ENCODE results near the gene SRRM2.
A peak's percentile ranks its signal among the peaks of the same experiment; 100 is the strongest.

The SRRM2 gene

GRCh38 chr16:2710021-2710710, 42.3 kb upstream of the SRRM2 start:
- Histone ChIP-seq H3K9ac (ENCODE audit: low read depth, low read length, poor library complexity) (peak overlapping the region; percentile 60), H3K4me1 (ENCODE audit: control insufficient read depth in 2 of 2, insufficient read depth in 1 of 2, low read depth in 1 of 2, low read length in 2 of 2) (no peaks in the 10 kb centered on the region), H2AK5ac (ENCODE audit: low read depth, low read length) (no peak overlapping the region), H2AFZ (ENCODE audit: low read length) (no peak overlapping the region), H3K4me3 (ENCODE audit: low read length in 2 of 2) (no peak overlapping the region), H2BK15ac (ENCODE audit: low read length) (no peak overlapping the region), H3K9me3 (replicated peaks in 1 of 2; ENCODE audit: control insufficient read depth in 2 of 2, insufficient read depth in 1 of 2, low read depth in 1 of 2, low read length in 2 of 2) (no peaks in the 10 kb centered on the region), H2BK5ac (ENCODE audit: low read length) (no peak overlapping the region), H3K14ac (ENCODE audit: low read length) (peak overlapping the region; percentile 38), H3K18ac (ENCODE audit: low read length) (no peak overlapping the region), H2BK12ac (ENCODE audit: low read length) (no peak overlapping the region), H3K27ac (replicated peaks; ENCODE audit: low read length) (no peak overlapping the region), H4K8ac (ENCODE audit: low read depth, low read length) (no peak overlapping the region), H3K36me3 (replicated peaks in 1 of 2; ENCODE audit: control insufficient read depth in 2 of 2, insufficient read depth in 2 of 2, low read length in 2 of 2) (peaks cover 8 to 27% of the 10 kb centered on the region in 2 donors), H3K79me1 (ENCODE audit: low read depth, low read length) (peaks cover 8% of the 10 kb centered on the region), H3K4me2 (ENCODE audit: insufficient read depth, low read length, poor library complexity, severe bottlenecking) (no peak overlapping the region), H3K4ac (ENCODE audit: low read length) (no peak overlapping the region), H3K23ac (ENCODE audit: low read depth, low read length, poor library complexity) (peak overlapping the region; percentile 80), H2BK120ac (ENCODE audit: low read depth, low read length) (no peak overlapping the region), H4K91ac (ENCODE audit: low read depth, low read length, poor library complexity) (no peak overlapping the region), H3K27me3 (ENCODE audit: control insufficient read depth in 3 of 3, insufficient read depth in 3 of 3, low read depth in 1 of 3, low read length in 3 of 3) (no peaks in the 10 kb centered on the region)
- no CpG with 5 or more reads among the region's 20 CpGs for WGBS, 2 donors (ENCODE audit: extremely low coverage in 2 of 2, insufficient read length in 2 of 2, insufficient replicate concordance in 1 of 2)
- no peak for DNase-seq (ENCODE audit: low spot score)

- Histone ChIP-seq H3K23ac (ENCODE audit: low read depth, low read length, poor library complexity) (peak overlapping the region; percentile 80), H2BK12ac (ENCODE audit: low read length) (peak overlapping the region; percentile 84), H3K4me3 (ENCODE audit: low read length in 2 of 2) (peak overlapping the region in 1 of 2 donors; percentile 46), H2BK120ac (ENCODE audit: low read depth, low read length) (no peak overlapping the region), H3K4me1 (ENCODE audit: control insufficient read depth in 2 of 2, insufficient read depth in 1 of 2, low read depth in 1 of 2, low read length in 2 of 2) (no peaks in the 10 kb centered on the region), H2BK15ac (ENCODE audit: low read length) (no peak overlapping the region), H3K18ac (ENCODE audit: low read length) (no peak overlapping the region), H3K27ac (replicated peaks; ENCODE audit: low read length) (no peak overlapping the region), H2AK5ac (ENCODE audit: low read depth, low read length) (peak overlapping the region; percentile 61), H4K91ac (ENCODE audit: low read depth, low read length, poor library complexity) (no peak overlapping the region), H3K79me1 (ENCODE audit: low read depth, low read length) (peaks cover 7% of the 10 kb centered on the region), H3K9me3 (replicated peaks in 1 of 2; ENCODE audit: control insufficient read depth in 2 of 2, insufficient read depth in 1 of 2, low read depth in 1 of 2, low read length in 2 of 2) (no peaks in the 10 kb centered on the region), H3K9ac (ENCODE audit: low read depth, low read length, poor library complexity) (peak overlapping the region; percentile 60), H3K27me3 (ENCODE audit: control insufficient read depth in 3 of 3, insufficient read depth in 3 of 3, low read depth in 1 of 3, low read length in 3 of 3) (no peaks in the 10 kb centered on the region), H3K4ac (ENCODE audit: low read length) (no peak overlapping the region), H2AFZ (ENCODE audit: low read length) (no peak overlapping the region), H3K14ac (ENCODE audit: low read length) (no peak overlapping the region), H3K4me2 (ENCODE audit: insufficient read depth, low read length, poor library complexity, severe bottlenecking) (no peak overlapping the region), H4K8ac (ENCODE audit: low read depth, low read length) (no peak overlapping the region), H3K36me3 (replicated peaks in 1 of 2; ENCODE audit: control insufficient read depth in 2 of 2, insufficient read depth in 2 of 2, low read length in 2 of 2) (peaks cover 8 to 21% of the 10 kb centered on the region in 2 donors), H2BK5ac (ENCODE audit: low read length) (no peak overlapping the region)
- WGBS, 2 donors (ENCODE audit: extremely low coverage in 2 of 2, insufficient read length in 2 of 2, insufficient replicate concordance in 1 of 2), result no CpG with 5 or more reads among the region's 11 CpGs
- DNase-seq (ENCODE audit: low spot score), result no peak
Observed at GRCh38 chr16:2710711-2711231, 41.7 kb upstream of the SRRM2 start.

- H3K36me3 ChIP-seq (replicated peaks in 1 of 2; ENCODE audit: control insufficient read depth in 2 of 2, insufficient read depth in 2 of 2, low read length in 2 of 2), result peaks cover 8 to 19% of the 10 kb centered on the region in 2 donors
- H3K4me1 ChIP-seq (ENCODE audit: control insufficient read depth in 2 of 2, insufficient read depth in 1 of 2, low read depth in 1 of 2, low read length in 2 of 2), result no peaks in the 10 kb centered on the region
- H2BK5ac ChIP-seq (ENCODE audit: low read length), result no peak overlapping the region
- no peak overlapping the region for H2BK15ac ChIP-seq (ENCODE audit: low read length)
- no peak for DNase-seq (ENCODE audit: low spot score)
- H2AK5ac ChIP-seq (ENCODE audit: low read depth, low read length), result no peak overlapping the region
- peak overlapping the region; percentile 11 for H3K23ac ChIP-seq (ENCODE audit: low read depth, low read length, poor library complexity)
- no peak overlapping the region for H4K8ac ChIP-seq (ENCODE audit: low read depth, low read length)
- no peak overlapping the region for H2BK12ac ChIP-seq (ENCODE audit: low read length)
- peaks cover 0 to 4% (median 0%) of the 10 kb centered on the region in 3 experiments for H3K27me3 ChIP-seq (ENCODE audit: control insufficient read depth in 3 of 3, insufficient read depth in 3 of 3, low read depth in 1 of 3, low read length in 3 of 3)
- no peak overlapping the region for H3K4me3 ChIP-seq (ENCODE audit: low read length in 2 of 2)
- no peak overlapping the region for H2BK120ac ChIP-seq (ENCODE audit: low read depth, low read length)
- no peak overlapping the region for H3K14ac ChIP-seq (ENCODE audit: low read length)
- no CpG with 5 or more reads among the region's 22 CpGs for WGBS, 2 donors (ENCODE audit: extremely low coverage in 2 of 2, insufficient read length in 2 of 2, insufficient replicate concordance in 1 of 2)
- peaks cover 7% of the 10 kb centered on the region for H3K79me1 ChIP-seq (ENCODE audit: low read depth, low read length)
- H3K27ac ChIP-seq (replicated peaks; ENCODE audit: low read length), result no peak overlapping the region
- no peak overlapping the region for H3K4ac ChIP-seq (ENCODE audit: low read length)
- peak overlapping the region; percentile 60 for H3K9ac ChIP-seq (ENCODE audit: low read depth, low read length, poor library complexity)
- no peak overlapping the region for H2AFZ ChIP-seq (ENCODE audit: low read length)
- H3K4me2 ChIP-seq (ENCODE audit: insufficient read depth, low read length, poor library complexity, severe bottlenecking), result no peak overlapping the region
- H3K9me3 ChIP-seq (replicated peaks in 1 of 2; ENCODE audit: control insufficient read depth in 2 of 2, insufficient read depth in 1 of 2, low read depth in 1 of 2, low read length in 2 of 2), result no peaks in the 10 kb centered on the region
- H3K18ac ChIP-seq (ENCODE audit: low read length), result no peak overlapping the region
- H4K91ac ChIP-seq (ENCODE audit: low read depth, low read length, poor library complexity), result no peak overlapping the region
Observed at GRCh38 chr16:2711370-2712062, 40.9 kb upstream of the SRRM2 start.

GRCh38 chr16:2712063-2712441, 40.4 kb upstream of the SRRM2 start:
- Histone ChIP-seq H3K27me3 (ENCODE audit: control insufficient read depth in 3 of 3, insufficient read depth in 3 of 3, low read depth in 1 of 3, low read length in 3 of 3) (peaks cover 0 to 4% (median 0%) of the 10 kb centered on the region in 3 experiments), H3K9me3 (replicated peaks in 1 of 2; ENCODE audit: control insufficient read depth in 2 of 2, insufficient read depth in 1 of 2, low read depth in 1 of 2, low read length in 2 of 2) (no peaks in the 10 kb centered on the region), H2BK12ac (ENCODE audit: low read length) (no peak overlapping the region), H3K4me2 (ENCODE audit: insufficient read depth, low read length, poor library complexity, severe bottlenecking) (no peak overlapping the region), H3K4me3 (ENCODE audit: low read length in 2 of 2) (no peak overlapping the region), H2BK120ac (ENCODE audit: low read depth, low read length) (no peak overlapping the region), H4K8ac (ENCODE audit: low read depth, low read length) (no peak overlapping the region), H3K9ac (ENCODE audit: low read depth, low read length, poor library complexity) (no peak overlapping the region), H4K91ac (ENCODE audit: low read depth, low read length, poor library complexity) (no peak overlapping the region), H3K4me1 (ENCODE audit: control insufficient read depth in 2 of 2, insufficient read depth in 1 of 2, low read depth in 1 of 2, low read length in 2 of 2) (no peaks in the 10 kb centered on the region), H3K18ac (ENCODE audit: low read length) (no peak overlapping the region), H2BK5ac (ENCODE audit: low read length) (no peak overlapping the region), H3K27ac (replicated peaks; ENCODE audit: low read length) (no peak overlapping the region), H3K14ac (ENCODE audit: low read length) (no peak overlapping the region), H3K36me3 (replicated peaks in 1 of 2; ENCODE audit: control insufficient read depth in 2 of 2, insufficient read depth in 2 of 2, low read length in 2 of 2) (peaks cover 8 to 16% of the 10 kb centered on the region in 2 donors), H3K4ac (ENCODE audit: low read length) (no peak overlapping the region), H2AFZ (ENCODE audit: low read length) (no peak overlapping the region), H3K23ac (ENCODE audit: low read depth, low read length, poor library complexity) (no peak overlapping the region), H3K79me1 (ENCODE audit: low read depth, low read length) (peaks cover 7% of the 10 kb centered on the region), H2BK15ac (ENCODE audit: low read length) (no peak overlapping the region), H2AK5ac (ENCODE audit: low read depth, low read length) (no peak overlapping the region)
- no peak for DNase-seq (ENCODE audit: low spot score)
- no CpG with 5 or more reads among the region's 14 CpGs for WGBS, 2 donors (ENCODE audit: extremely low coverage in 2 of 2, insufficient read length in 2 of 2, insufficient replicate concordance in 1 of 2)
